Measurements from ENCODE around the gene LRRC75B. TPM values are rescaled to one million over a fixed set of nuclear protein-coding genes. Genes with fewer than 3 reads are reported as not detected.
A peak's percentile ranks its signal among the peaks of the same experiment; 100 is the strongest.
"Not testable (repeated sequence)": the region's sequence is repeated elsewhere in the genome, so short reads cannot be mapped to it uniquely, and the experiment has no call there.

LRRC75B gene
- total and polyA plus RNA-seq, 4 donors = 4.6 to 47.7 (median 10.6) TPM

DNA sequence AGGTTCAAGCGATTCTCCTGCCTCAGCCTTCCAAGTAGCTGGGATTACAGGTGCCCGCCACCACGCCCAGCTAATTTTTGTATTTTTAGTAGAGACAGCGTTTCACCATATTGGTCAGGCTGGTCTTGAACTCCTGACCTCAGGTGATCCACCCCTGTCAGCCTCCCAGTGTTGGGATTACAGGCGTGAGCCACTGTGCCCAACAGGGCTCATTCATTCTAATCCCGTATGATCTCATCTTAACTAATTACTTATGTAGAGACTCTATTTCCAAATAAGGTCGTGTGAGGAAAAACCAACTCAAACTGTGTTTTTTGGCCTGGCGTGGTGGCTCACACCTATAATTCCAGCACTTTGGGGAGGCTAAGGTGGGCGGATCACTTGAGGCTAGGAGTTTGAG is 4.2 kb upstream of the LRRC75B start:
- H3K27me3 ChIP-seq (ENCODE audit: control insufficient read depth in 1 of 2, insufficient read depth in 2 of 2, low read length in 1 of 2); H3K4me1 ChIP-seq (ENCODE audit: control insufficient read depth in 1 of 2, insufficient read depth in 2 of 2, low read length in 2 of 2); ATAC-seq (ENCODE audit: low FRiP score); H3K27ac ChIP-seq (ENCODE audit: low read depth in 1 of 2, low read length in 2 of 2); H3K4me3 ChIP-seq (ENCODE audit: low read length in 2 of 2); H3K9me3 ChIP-seq (ENCODE audit: control insufficient read depth, low read length); H3K36me3 ChIP-seq (ENCODE audit: control insufficient read depth in 1 of 2, insufficient read depth in 2 of 2, low read length in 1 of 2); intact Hi-C loops (cut with DNase I): not testable (repeated sequence)
- DNase-seq = peak in 1 of 2 donors; percentile 12
- 92 to 93% methylated on average over 9 of the region's 9 CpGs for whole genome bisulfite sequencing, 2 donors

GRCh38 chr22:24595863-24596262 is 3.0 kb upstream of the LRRC75B start:
- Histone ChIP-seq H3K4me3 (ENCODE audit: low read length in 2 of 2) (no peak overlapping the region), H3K9me3 (ENCODE audit: control insufficient read depth, low read length) (no peaks in the 10 kb centered on the region), H3K27me3 (ENCODE audit: control insufficient read depth in 1 of 2, insufficient read depth in 2 of 2, low read length in 1 of 2) (no peaks in the 10 kb centered on the region), H3K36me3 (ENCODE audit: control insufficient read depth in 1 of 2, insufficient read depth in 2 of 2, low read length in 1 of 2) (no peaks in the 10 kb centered on the region), H3K4me1 (ENCODE audit: control insufficient read depth in 1 of 2, insufficient read depth in 2 of 2, low read length in 2 of 2) (no peaks in the 10 kb centered on the region), H3K27ac (ENCODE audit: low read depth in 1 of 2, low read length in 2 of 2) (no peak overlapping the region)
- ATAC-seq (ENCODE audit: low FRiP score) (no peak), DNase-seq (peak in 1 of 2 donors; percentile 9)
- WGBS, 2 donors = 98 to 99% methylated on average over 4 of the region's 4 CpGs
- intact Hi-C loops (cut with DNase I) = no loop called here

GRCh38 chr22:24595228-24595627 is 2.4 kb upstream of the LRRC75B start:
- Histone ChIP-seq H3K9me3 (ENCODE audit: control insufficient read depth, low read length) (no peaks in the 10 kb centered on the region), H3K36me3 (ENCODE audit: control insufficient read depth in 1 of 2, insufficient read depth in 2 of 2, low read length in 1 of 2) (no peaks in the 10 kb centered on the region), H3K4me3 (ENCODE audit: low read length in 2 of 2) (no peak overlapping the region), H3K4me1 (ENCODE audit: control insufficient read depth in 1 of 2, insufficient read depth in 2 of 2, low read length in 2 of 2) (no peaks in the 10 kb centered on the region), H3K27ac (ENCODE audit: low read depth in 1 of 2, low read length in 2 of 2) (no peak overlapping the region), H3K27me3 (ENCODE audit: control insufficient read depth in 1 of 2, insufficient read depth in 2 of 2, low read length in 1 of 2) (no peaks in the 10 kb centered on the region)
- 74 to 75% methylated on average over 6 of the region's 6 CpGs for WGBS, 2 donors
- ATAC-seq (ENCODE audit: low FRiP score) (no peak), DNase-seq (peak in 1 of 2 donors; percentile 32)
- intact Hi-C loops (cut with DNase I) = no loop called here

DNA sequence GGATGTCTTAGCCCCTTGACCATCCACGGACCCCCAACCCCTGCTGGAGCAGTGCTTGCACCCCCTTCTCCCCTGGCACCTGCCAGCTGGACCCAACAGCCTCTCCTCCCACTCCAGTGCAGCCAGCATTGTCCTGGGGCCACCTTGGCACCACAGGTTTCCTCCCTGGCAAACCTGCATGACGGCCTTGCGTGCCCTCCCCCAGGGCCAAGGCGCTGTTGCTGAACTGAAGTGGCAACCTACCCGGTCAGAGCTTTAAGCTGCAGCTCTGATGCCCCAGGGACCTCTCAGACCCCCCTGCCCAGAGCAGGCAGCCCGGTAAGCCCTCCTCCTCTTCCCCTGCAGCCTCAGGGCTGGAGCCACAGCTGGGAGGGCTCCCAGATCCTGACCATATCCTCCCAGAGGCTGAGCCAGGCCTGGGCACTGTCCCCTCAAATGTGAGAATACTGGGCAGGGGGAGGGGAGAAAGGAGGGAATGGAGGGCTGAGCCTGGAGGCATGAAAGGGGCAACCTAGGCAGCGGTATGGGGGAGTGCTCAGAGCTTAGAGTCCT is 1.8 kb upstream of the LRRC75B start:
- 21 to 26% methylated on average over 7 of the region's 7 CpGs for WGBS, 2 donors
- no peak for ATAC-seq (ENCODE audit: low FRiP score)

DNA sequence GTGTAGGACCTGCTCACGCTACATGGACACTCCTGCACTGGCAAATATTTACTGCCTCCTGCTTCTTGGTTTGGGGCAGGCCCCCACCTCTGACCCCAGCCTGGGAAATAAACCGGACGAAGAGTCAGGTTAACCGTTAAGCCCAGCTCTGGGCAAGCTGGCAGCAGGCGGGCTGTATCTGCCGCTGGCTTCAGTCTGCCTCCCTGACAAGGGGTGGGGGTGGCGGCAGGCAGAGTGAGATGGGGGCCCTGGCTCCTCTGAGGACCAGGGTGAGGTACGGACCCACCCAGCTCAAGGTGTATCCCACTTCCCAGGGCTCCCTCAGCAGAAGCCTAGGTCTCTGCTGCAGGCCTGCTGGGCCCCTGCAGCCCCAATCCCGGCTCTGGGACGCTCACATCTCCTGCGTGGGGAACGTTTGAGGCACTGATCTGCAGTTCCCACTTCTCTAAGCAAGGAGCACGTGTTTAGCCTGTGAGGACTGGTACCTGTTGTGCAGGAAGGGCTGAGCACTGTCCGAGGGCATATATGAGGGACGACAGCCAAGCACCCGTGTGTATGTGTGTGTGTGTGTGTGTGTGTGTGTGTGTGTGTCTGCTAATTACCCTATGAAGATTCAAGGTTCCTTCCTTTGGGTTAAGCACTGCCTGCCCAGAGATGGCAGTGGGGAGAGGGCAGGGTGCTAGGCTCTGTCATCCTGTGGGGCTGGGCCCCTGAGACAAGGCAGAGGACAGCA is 1.1 kb upstream of the LRRC75B start:
- DNase-seq (peak in 1 of 2 donors; percentile 61), ATAC-seq (ENCODE audit: low FRiP score) (no peak)
- 49 to 54% methylated on average over 16 of the region's 16 CpGs for WGBS, 2 donors
- H3K4me1 ChIP-seq (ENCODE audit: control insufficient read depth in 1 of 2, insufficient read depth in 2 of 2, low read length in 2 of 2) = no peaks in the 10 kb centered on the region
- H3K27me3 ChIP-seq (ENCODE audit: control insufficient read depth in 1 of 2, insufficient read depth in 2 of 2, low read length in 1 of 2) = no peaks in the 10 kb centered on the region
- no peaks in the 10 kb centered on the region for H3K36me3 ChIP-seq (ENCODE audit: control insufficient read depth in 1 of 2, insufficient read depth in 2 of 2, low read length in 1 of 2)
- intact Hi-C loops (cut with DNase I) = no loop called here
- H3K4me3 ChIP-seq (ENCODE audit: low read length in 2 of 2) = no peak overlapping the region
- H3K27ac ChIP-seq (ENCODE audit: low read depth in 1 of 2, low read length in 2 of 2) = no peak overlapping the region
- no peaks in the 10 kb centered on the region for H3K9me3 ChIP-seq (ENCODE audit: control insufficient read depth, low read length)

More for the DNA sequence above, 1.8 kb upstream of the LRRC75B start:
- Histone ChIP-seq H3K4me1 (ENCODE audit: control insufficient read depth in 1 of 2, insufficient read depth in 2 of 2, low read length in 2 of 2) (no peaks in the 10 kb centered on the region), H3K9me3 (ENCODE audit: control insufficient read depth, low read length) (no peaks in the 10 kb centered on the region), H3K27ac (ENCODE audit: low read depth in 1 of 2, low read length in 2 of 2) (no peak overlapping the region), H3K4me3 (ENCODE audit: low read length in 2 of 2) (no peak overlapping the region), H3K27me3 (ENCODE audit: control insufficient read depth in 1 of 2, insufficient read depth in 2 of 2, low read length in 1 of 2) (no peaks in the 10 kb centered on the region), H3K36me3 (ENCODE audit: control insufficient read depth in 1 of 2, insufficient read depth in 2 of 2, low read length in 1 of 2) (no peaks in the 10 kb centered on the region)
- DNase-seq = peak in 1 of 2 donors; percentile 45
- intact Hi-C loops (cut with DNase I) = no loop called here

DNA sequence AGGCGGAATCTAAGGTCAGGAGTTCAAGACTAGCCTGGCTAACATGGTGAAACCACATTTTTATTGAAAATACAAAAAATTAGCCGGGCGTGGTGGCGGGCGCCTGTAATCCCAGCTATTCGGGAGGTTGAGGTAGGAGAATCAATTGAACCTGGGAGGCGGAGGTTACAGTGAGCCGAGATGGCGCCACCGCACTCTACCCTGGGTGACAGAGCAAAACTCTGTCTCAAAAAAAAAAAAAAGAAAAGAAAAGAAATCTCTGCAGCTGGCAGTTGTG is 624 bp upstream of the LRRC75B start:
- H3K36me3 ChIP-seq (ENCODE audit: control insufficient read depth in 1 of 2, insufficient read depth in 2 of 2, low read length in 1 of 2); H3K27me3 ChIP-seq (ENCODE audit: control insufficient read depth in 1 of 2, insufficient read depth in 2 of 2, low read length in 1 of 2); H3K9me3 ChIP-seq (ENCODE audit: control insufficient read depth, low read length); H3K27ac ChIP-seq (ENCODE audit: low read depth in 1 of 2, low read length in 2 of 2); ATAC-seq (ENCODE audit: low FRiP score); H3K4me3 ChIP-seq (ENCODE audit: low read length in 2 of 2); intact Hi-C loops (cut with DNase I); H3K4me1 ChIP-seq (ENCODE audit: control insufficient read depth in 1 of 2, insufficient read depth in 2 of 2, low read length in 2 of 2): not testable (repeated sequence)
- 86% methylated on average over 10 of the region's 10 CpGs for WGBS, 2 donors
- DNase-seq = peak in 1 of 2 donors; percentile 51

GRCh38 chr22:24592058-24592850 is 619 bp downstream of the LRRC75B start:
- DNase-seq (peak; percentile 56 to 82), ATAC-seq (ENCODE audit: low FRiP score) (no peak)
- Histone ChIP-seq H3K4me3 (ENCODE audit: low read length in 2 of 2) (peak overlapping the region; percentile 21 to 49), H3K27ac (ENCODE audit: low read depth in 1 of 2, low read length in 2 of 2) (no peak overlapping the region), H3K9me3 (ENCODE audit: control insufficient read depth, low read length) (no peaks in the 10 kb centered on the region), H3K27me3 (ENCODE audit: control insufficient read depth in 1 of 2, insufficient read depth in 2 of 2, low read length in 1 of 2) (no peaks in the 10 kb centered on the region), H3K36me3 (ENCODE audit: control insufficient read depth in 1 of 2, insufficient read depth in 2 of 2, low read length in 1 of 2) (no peaks in the 10 kb centered on the region), H3K4me1 (ENCODE audit: control insufficient read depth in 1 of 2, insufficient read depth in 2 of 2, low read length in 2 of 2) (no peaks in the 10 kb centered on the region)
- intact Hi-C loops (cut with DNase I) = no loop called here
- WGBS, 2 donors = 9 to 13% methylated on average over 30 to 33 of the region's 33 CpGs

DNA sequence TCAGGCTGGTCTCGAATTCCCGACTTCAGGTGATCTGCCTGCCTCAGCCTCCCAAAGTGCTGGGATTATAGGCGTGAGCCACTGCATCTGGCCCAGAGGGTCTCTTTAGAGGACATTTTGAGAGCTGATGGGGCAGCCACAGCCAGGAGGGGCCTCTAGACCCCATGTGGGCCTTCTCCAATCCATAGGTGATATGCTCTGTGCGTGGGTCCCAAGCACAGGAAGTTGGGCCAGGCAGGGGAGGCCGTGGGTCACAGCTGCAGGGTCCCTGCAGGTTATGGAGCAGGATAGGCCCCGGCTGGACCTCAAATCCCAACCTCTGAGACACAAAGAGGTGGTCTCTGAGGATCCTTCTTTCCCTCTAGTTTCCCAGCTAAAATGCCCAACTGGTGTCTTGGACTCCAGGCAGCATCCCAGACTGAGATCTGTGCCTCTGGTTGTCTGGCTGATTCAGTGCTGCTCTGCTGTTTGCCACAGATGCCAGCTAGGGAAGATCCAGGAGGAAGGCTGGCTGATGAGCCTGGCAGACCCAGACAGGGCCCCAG is 1.5 kb downstream of the LRRC75B start:
- no peaks in the 10 kb centered on the region for H3K36me3 ChIP-seq (ENCODE audit: control insufficient read depth in 1 of 2, insufficient read depth in 2 of 2, low read length in 1 of 2)
- H3K27ac ChIP-seq (ENCODE audit: low read depth in 1 of 2, low read length in 2 of 2) = no peak overlapping the region
- peak in 1 of 2 donors; percentile 66 for DNase-seq
- intact Hi-C loops (cut with DNase I) = no loop called here
- no peak overlapping the region for H3K4me3 ChIP-seq (ENCODE audit: low read length in 2 of 2)
- WGBS, 2 donors = 91 to 95% methylated on average over 6 of the region's 6 CpGs
- no peaks in the 10 kb centered on the region for H3K9me3 ChIP-seq (ENCODE audit: control insufficient read depth, low read length)
- no peak for ATAC-seq (ENCODE audit: low FRiP score)
- H3K4me1 ChIP-seq (ENCODE audit: control insufficient read depth in 1 of 2, insufficient read depth in 2 of 2, low read length in 2 of 2) = no peaks in the 10 kb centered on the region
- no peaks in the 10 kb centered on the region for H3K27me3 ChIP-seq (ENCODE audit: control insufficient read depth in 1 of 2, insufficient read depth in 2 of 2, low read length in 1 of 2)

All from aorta (tissue), 5 donors.